HG02938 (cell line): Measurements from ENCODE around the gene ANGPTL7.
"Not testable (repeated sequence)": the region's sequence is repeated elsewhere in the genome, so short reads cannot be mapped to it uniquely, and the experiment has no call there.

Experiments
- ATAC-seq: cut with Tn5 transposase; IDR thresholded peaks from one replicate; pipeline ENCODE4 v1.9.1; 2021; ENCODE audit warnings: mild to moderate bottlenecking, moderate library complexity; ENCODE audit not compliant: unreplicated experiment

Gene ANGPTL7, protein sequence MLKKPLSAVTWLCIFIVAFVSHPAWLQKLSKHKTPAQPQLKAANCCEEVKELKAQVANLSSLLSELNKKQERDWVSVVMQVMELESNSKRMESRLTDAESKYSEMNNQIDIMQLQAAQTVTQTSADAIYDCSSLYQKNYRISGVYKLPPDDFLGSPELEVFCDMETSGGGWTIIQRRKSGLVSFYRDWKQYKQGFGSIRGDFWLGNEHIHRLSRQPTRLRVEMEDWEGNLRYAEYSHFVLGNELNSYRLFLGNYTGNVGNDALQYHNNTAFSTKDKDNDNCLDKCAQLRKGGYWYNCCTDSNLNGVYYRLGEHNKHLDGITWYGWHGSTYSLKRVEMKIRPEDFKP

DNA sequence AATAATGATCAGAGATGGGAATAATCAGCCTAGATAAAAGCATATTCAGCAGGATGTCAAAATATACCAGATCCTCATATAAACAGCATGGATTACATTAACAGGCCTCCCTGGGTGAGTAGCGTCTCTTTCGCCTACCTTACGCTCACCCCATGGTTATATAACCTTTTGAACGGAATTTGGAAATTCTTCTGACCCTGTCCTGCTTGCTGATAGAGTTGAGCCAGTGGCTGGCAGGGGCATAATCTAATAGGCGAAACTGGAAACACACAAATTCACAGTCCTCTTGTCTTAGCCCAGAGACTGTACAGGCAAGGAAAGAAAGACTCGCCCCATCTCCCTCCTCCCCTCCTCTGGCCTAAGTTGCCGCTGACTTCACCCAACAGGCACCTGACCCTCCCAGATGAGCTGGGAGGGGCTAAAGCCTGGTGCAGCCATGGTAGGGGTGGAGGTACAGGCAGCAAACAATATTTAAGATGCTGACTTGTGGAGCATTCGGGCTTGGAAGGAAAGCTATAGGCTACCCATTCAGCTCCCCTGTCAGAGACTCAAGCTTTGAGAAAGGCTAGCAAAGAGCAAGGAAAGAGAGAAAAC, at the start of gene ANGPTL7:
Gene ANGPTL7, plus strand, starts transcription at position 498 of the 594 bp plus-strand sequence. CDS start 225 bp downstream, outside the sequence.
- ATAC-seq = no peak

DNA sequence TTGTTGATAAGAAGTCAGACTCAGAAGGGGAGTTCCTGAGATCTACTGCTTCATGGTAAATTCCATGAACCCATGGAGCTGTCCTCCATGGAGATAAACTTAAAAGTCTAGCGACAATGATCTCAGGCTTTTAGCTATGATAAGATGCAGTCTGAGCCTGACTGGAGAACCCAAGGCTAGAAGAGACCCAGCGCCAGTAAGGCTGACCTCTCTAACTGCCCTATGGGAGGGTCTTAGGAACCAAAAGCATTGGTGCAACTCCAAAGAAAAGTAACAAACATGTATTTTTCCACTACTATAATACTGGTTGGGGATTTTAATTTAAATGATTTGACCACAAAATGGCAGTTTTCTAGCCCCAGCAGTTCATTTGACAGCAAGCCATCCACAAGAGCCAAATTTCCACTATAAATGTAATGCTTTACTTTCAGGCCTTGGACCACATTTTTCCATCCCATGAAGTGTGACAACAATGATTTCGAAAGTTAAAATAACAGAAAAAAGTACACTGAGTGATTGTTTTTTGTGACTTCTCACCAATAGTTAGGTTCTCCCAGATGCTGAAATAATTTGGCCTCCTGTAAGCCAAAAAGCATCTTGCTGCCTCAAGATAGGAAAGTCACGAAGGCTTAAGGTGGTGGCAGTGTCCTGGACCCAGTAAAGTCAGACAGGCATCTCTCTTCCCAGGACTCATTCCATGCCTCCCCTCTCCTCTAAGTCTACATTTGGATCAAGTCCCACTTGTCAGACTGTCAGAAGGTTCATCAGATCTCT, 46.4 kb upstream of the ANGPTL7 start:
- no peak for ATAC-seq

DNA sequence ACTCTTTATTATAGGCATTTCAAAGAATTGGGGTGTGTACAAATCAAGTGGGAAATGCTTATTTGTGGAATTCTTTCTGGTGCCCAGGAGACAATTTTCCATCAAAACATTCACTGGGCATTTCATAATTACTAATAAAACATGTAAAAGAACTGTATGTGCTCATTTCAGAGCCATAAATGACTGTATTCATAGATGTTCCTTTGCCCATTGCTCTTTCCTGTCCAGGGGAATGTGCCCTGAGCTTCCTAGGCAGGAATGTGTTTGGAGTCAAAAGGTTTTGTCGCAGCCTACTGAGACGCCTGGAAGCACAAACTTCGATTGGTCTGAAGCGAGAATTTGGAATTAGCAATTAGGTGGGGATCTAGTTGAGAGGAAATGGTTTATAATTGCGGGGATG, 45.8 kb upstream of the ANGPTL7 start:
- no peak for ATAC-seq

DNA sequence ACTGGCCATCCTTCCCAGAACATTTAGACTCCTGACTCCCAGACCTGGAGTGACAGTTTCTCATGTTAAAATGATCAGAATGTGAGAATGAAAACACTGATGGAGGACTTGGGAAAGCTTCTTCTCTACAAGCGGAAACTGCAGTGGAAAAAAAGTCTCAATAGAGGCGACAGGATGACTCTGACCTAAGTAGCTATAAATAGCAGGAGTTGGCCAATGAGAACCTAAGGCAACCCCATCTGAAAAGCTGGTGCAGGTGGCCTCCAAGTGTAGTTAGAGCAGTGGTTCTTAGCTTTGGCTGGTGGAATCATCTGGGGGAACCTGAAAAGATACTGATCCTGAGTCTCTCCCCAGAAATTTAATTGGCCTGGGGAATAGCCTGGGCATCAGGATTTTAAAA, 45.2 kb upstream of the ANGPTL7 start:
- no peak for ATAC-seq

DNA sequence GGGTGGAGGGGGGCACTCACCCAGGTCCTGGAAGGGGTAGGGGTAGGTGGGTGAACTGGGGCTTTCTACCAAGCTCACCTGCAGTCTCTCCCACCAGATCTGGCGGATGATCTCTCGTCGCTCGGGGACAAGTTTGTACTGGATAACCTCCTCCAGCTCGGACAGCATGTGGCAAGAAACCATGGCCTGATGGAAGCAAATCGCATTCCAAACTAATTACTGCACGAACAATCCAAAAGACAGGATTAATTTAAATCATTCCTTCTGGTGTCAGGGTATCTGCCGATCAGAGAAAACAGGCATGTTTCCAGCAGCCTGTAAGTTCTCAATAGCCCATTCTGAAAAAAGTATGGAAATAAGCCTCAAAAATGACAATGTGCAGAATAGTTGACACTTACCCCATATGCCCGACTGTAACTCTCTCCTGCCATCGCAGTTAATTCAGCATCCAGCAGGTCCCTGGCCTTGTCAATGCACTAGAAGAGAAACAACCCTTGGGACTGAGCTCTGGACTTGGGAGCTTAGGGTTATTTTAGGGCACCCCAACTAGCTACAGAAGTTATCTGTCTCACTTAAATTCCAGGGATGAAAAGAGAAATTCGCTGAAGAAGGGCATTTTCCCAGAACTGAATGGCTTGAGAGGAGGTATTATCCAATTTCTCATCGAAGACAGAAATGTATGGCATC, 44.4 kb upstream of the ANGPTL7 start:
- no peak for ATAC-seq

DNA sequence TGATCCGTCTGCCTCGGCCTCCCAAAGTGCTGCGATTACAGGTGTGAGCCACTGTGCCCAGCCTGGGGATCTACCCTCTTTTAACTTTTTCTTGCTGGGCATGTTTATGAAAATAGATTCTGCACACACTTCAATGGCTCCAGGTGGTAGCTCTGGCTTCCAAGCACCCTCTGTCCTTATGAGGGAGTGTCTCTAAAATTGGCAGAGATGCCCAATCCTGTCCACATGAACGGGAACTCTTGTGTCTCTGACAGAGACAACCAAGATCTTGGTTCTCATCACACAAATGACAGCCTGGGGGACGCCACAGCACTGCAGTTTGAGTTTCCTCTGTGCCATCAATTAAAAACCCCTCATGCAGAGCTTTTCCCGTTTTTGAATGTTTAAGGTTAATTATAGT, 43.4 kb upstream of the ANGPTL7 start:
- ATAC-seq = no peak

DNA sequence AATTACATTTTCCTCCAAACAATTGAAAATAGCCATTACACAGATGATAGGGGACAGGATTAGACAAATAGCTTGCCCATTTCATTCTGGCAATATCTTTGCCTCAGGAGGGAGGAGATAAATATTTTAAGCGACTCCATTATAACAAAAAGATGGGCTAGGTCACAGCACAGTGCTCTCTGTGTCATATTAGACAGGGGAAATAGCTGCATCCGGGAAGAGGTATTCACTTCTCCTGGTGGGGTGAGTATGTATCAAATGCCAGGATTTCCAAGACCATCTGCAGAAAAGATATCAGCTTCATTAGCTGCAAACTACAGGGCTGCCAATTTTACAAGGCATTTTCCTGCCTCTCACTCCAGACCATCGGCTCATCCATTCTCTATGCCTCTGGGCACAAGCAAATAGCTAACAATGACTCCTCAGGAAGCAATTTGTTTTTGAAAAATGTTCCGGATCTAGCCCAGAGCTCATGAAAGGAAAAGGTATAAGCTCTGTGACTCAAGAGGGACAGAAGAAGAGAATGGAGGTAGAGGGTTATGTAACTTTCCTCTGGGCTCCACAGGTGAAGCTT, 41.9 kb upstream of the ANGPTL7 start:
- ATAC-seq = no peak

DNA sequence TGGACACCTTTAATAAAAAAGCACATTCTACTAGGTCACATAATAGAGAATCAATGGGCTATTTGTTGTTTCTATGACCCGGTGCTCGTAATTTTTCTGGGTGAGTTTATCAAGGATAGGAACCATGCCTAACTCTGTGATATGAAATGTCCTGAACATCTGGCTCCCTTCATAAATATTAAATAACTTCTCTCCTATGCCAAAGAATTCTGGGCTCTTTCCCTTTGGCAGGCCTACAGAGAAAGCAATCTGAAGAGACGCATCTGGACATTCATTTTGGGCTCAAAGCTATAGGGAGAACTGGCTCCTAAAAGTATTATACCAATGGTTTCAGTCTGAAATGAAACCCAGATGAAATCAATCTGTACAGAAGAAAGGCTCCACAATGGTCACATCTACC, 38.8 kb upstream of the ANGPTL7 start:
- no peak for ATAC-seq

DNA sequence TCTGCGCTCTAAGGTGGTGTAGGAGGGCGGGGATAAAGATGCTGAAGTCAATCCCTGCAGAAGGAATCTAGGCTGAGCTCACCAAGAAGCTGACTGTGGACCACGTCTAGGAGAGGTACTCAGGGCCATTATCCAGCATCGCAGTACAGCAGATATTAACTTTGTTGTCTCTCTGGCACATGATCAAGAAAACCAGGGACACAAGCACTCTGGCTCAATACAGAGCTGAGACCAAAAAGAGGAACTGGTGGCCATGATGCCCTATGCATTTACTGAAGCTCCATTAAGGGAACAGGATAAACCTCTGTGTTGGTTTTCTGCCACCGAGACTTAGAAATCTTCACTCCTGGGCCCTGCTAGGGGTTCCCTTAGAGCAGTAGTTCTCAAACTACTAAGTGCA, 38.0 kb upstream of the ANGPTL7 start:
- ATAC-seq = no peak

DNA sequence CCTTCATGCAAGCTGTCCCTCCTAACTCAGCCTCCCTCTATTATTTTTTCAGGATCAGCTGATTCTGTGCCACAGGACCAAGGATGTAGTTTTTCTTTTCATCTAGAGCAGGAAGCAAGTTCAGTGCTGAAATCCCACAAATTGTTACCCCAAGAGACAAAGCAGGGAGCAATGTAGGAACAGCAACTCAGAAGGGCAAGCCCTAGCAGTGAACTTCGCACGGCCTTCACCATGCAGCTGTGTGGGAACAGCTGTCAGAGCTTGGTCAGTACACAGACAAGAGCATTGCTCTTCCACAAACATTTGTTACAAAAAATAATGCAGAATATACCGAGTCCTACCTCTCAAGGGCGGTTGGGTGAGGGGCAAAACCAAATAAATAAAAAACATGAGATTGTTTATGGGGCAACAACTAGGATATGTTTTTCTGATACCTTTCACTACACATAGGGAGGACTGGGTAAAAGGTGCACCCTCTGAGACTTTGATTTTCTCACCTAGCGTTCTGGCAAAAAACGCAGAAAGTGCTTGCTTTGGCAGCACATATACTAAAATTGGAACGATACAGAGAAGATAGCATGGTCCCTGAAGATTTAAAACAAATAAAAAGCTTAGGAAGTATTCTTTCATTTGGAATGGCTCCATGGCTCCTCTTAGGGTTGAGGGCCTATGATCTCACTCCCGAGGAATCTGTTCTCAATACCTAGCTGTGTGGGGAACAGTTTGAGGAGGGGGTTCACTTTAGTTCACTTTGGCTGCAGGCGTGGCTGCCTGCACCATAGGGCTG, 37.1 kb upstream of the ANGPTL7 start:
- no peak for ATAC-seq

DNA sequence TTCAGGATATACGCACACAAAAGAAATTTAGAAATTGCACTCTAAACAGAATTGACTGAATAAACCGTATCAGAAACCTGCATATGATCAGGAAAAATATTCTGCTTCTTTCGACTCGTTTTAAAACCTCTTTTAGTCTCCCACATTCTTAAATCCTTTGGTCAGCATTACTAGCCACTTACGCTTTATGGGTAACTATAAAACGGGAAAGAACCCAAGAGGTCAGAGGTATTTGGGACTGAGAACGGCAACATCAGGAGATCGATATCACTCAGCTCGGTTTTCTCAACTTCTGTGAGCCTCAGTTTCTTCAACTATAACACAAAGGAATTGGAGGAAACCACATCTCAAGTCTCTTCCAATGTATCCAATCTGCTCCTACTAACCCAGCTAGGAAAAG, 36.4 kb upstream of the ANGPTL7 start:
- no peak for ATAC-seq

DNA sequence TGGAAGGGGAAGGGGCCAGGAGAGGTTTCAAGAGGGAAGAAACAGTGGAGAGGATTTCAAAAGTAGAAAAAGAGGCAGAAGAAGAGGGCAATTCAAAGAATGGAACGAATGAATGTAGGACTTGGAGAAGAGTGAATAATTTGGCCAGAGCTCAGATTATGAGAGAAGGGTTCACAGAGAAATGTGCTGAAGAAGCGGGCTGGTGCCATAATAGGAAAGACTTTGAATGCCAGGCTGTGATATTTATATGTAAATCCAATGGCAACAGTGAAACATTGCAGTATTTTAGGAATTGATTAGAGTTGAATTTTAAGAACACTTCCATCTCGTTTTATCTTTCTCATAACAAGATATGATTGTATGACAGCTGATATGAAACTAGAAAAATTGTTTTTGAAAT, 36.0 kb upstream of the ANGPTL7 start:
- ATAC-seq = no peak

DNA sequence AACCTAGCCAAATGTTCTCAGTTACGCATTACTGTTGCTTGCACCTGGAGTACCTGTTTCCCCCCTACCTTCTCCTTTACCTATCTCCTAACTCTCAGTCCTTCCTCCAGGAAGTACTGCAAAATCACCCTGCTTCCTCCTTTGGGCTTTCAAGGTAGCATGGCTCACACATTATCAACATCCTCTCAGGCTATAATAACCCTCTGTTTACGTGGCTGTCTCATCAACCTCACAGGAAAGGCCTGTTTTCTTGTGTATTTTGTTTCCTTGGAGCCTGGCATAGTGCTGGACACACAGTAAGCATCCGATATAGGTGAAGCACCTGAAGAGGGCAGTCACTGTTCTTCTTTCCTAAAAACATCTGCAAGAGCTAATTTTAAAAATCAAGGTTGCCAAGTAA, 32.7 kb upstream of the ANGPTL7 start:
- ATAC-seq = no peak

DNA sequence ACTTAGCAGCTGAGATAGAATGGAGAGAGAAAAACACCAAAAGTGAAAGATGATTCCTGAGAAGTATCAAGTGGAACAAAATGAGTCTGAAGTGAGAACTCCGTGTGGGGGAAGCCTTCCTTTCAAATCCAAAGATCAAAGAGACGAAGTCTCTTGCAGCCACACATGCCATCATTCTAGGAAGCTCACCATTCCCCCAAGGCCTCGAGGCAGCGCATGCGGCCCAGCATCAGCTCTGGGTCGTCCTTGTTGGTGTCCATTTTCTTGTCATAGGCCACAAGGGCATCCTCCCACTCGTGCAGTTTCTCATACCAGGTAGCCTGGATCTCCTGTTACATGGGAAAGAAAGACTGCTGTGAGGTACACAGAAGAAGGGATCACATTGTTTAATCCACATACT, 32.2 kb upstream of the ANGPTL7 start:
- ATAC-seq = no peak

DNA sequence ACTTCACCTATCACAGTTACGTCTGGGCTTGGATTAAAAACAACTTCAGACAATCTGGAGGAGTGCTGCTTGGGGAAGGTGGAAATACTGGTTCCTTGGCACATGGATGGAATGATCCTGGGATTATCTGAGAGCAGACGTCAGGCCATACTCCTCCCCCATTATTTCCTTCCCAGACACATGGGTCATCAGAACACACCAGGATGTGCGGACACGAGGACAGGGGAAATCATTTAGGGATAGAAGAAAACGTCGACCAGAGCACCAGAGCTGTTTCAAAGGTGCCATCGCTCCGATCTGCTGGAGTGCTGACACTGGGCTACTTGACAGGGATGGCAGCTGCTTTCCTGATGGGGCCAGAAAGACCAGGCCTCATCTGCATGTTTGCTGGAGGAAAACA, 31.8 kb upstream of the ANGPTL7 start:
- ATAC-seq = no peak

DNA sequence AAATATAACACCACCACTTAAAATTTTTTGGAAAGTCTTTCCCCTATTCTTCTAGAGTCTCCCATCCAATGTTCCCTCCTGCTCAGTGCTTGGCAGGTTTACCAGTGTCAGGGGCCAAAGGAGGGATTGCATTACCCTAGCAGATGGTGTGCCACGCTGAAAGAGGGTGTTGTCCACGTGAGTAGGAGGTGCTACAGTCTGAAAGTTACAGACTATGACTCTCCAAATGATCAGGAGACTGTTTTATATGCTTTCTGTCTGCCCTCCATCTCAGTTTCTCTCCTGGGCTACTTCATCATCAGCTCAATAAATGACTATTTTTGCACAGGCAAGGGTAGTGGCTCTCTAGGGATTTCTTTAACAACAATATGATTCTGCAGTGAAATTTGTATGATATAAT, 31.3 kb upstream of the ANGPTL7 start:
- no peak for ATAC-seq

DNA sequence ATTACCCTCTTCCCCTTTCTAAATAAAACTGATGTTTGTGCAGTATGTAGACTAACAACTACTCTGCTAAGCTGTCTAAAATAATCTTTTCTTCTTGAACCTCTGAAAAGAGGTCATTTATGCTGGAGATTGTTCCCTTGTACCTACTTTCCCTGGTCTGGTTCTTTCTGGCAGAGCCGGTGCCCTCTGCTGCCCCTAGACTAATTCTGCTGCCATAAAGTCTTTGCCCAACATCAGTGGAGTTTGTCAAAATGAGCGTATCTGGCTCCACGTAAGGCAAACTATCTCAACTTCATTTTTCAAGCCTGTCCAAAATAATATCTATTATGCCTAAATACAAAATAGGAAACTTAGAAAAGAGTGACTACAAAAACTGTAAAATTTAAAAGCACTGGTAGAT, 30.9 kb upstream of the ANGPTL7 start:
- ATAC-seq = no peak

DNA sequence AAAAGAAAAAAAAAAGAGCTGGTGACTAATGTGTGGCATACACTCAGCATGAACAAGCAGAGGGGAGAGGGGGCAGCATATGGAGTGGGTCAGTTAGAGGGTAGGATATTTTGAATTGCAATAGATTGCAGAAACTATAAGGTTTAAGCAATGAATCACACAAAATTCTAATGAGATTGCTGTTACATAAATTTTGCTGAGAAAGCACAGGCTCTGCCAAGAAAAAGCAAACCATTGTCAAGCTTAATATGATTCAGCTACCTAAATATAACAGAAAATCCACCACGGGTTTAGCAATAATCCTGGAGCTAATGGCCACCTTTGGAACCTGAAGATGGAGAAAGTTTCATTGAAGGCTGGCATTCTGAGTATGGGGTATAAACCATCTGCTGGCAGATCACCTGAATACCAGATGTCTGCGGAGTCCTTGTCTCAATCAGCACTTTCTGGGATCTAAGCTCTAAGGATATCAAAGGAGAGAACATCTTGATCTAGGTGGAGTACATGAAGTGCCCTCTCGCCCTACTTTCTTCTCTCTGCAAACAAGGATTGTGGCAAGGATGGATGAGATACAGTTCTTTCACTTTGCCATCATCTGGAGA, 30.3 kb upstream of the ANGPTL7 start:
- no peak for ATAC-seq

DNA sequence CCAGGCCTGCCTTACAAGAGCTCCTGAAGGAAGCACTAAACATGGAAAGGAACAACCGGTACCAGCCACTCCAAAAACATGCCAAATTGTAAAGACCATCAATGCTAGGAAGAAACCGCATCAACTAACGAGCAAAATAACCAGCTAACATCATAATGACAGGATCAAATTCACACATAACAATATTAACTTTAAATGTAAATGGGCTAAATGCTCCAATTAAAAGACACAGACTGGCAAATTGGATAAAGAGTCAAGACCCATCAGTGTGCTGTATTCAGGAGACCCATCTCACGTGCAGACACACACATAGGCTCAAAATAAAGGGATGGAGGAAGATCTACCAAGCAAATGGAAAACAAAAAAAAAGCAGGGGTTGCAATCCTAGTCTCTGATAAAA, 26.4 kb upstream of the ANGPTL7 start:
- ATAC-seq = not testable (repeated sequence)

DNA sequence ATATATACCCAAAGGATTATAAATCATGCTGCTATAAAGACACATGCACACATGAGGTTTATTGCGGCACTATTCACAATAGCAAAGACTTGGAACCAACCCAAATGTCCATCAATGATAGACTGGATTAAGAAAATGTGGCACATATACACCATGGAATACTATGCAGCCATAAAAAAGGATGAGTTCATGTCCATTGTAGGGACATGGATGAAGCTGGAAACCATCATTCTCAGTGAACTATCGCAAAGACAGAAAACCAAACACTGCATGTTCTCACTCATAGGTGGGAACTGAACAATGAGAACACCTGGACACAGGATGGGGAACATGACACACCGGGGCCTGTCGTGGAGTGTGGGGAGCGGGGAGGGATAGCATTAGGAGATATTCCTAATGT, 22.4 kb upstream of the ANGPTL7 start:
- ATAC-seq = not testable (repeated sequence)
